IPS-15b (cell line): ENCODE measurements around the gene PRDM16.

Experiments used
- H3K27me3 ChIP-seq: one replicate; pipeline ENCODE4 v1.6.1; 2013; ENCODE audit warnings: low read length; ENCODE audit not compliant: control insufficient read depth, insufficient read depth
- H3K36me3 ChIP-seq: one replicate; pipeline ENCODE4 v1.6.1; 2013; ENCODE audit warnings: low read length; ENCODE audit not compliant: control insufficient read depth, insufficient read depth
- H3K4me1 ChIP-seq: one replicate; pipeline ENCODE4 v1.6.1; 2013; ENCODE audit warnings: mild to moderate bottlenecking, low read length; ENCODE audit not compliant: control insufficient read depth, insufficient read depth
- H3K4me3 ChIP-seq: one replicate; pipeline ENCODE4 v1.5.1; 2013; ENCODE audit warnings: low read depth, low read length
- H3K9ac ChIP-seq: one replicate; pipeline ENCODE4 v1.6.1; 2013; ENCODE audit warnings: low read depth, mild to moderate bottlenecking, low read length
- H3K9me3 ChIP-seq: one replicate; pipeline ENCODE4 v1.6.1; 2013; ENCODE audit warnings: mild to moderate bottlenecking, low read length; ENCODE audit not compliant: control insufficient read depth, insufficient read depth

PRDM16 gene

DNA sequence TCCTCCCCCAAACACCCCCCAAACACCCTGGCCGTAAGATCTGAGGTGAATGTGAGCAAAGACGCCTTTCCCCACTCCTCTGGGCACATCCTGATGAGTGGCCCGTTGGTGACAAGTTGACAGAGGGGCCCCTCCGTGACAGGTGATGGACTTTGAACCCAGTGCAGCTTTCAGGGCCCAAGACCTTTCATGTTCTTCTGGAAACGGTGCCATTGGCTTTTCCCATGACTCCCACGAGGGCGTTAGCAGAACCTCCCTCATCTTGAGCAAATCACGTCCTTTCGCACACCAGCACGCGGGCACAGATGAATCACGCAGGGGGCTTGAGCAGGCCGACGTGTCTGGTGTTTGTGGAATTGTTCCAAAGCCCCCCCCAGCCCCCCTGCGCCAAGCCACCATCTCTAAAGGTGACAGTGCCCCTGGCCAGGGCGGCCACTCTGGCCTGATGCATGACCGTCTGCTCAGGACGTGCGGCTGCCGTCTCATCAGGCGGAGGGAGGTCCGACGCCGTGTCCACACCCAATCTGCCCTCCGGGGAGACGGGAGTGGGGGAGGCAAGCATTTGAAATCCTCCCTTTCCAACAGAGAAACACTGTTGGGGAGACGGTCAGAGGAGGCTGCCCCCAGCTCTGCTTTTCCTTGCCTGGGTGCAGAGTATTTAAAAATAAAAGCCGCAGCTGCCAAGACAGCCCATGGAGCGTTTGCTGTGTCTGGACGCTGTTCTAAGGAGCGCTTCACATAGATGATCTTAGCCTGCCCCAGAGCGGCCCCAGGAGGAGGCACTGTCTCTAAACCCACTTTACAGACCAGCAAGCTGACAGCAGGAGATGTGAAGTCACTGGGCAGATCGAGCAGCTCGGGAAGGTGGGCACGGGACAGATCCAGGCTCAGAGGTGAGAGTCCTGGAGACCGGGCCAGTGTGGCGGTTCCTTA is 287.2 kb downstream of the PRDM16 start:
- H3K36me3 ChIP-seq: no peaks in the 10 kb centered on the region
- no peaks in the 10 kb centered on the region for H3K9me3 ChIP-seq
- no peak overlapping the region for H3K4me3 ChIP-seq
- H3K4me1 ChIP-seq: peaks cover 3% of the 10 kb centered on the region
- H3K9ac ChIP-seq: no peak overlapping the region
- H3K27me3 ChIP-seq: no peaks in the 10 kb centered on the region

DNA sequence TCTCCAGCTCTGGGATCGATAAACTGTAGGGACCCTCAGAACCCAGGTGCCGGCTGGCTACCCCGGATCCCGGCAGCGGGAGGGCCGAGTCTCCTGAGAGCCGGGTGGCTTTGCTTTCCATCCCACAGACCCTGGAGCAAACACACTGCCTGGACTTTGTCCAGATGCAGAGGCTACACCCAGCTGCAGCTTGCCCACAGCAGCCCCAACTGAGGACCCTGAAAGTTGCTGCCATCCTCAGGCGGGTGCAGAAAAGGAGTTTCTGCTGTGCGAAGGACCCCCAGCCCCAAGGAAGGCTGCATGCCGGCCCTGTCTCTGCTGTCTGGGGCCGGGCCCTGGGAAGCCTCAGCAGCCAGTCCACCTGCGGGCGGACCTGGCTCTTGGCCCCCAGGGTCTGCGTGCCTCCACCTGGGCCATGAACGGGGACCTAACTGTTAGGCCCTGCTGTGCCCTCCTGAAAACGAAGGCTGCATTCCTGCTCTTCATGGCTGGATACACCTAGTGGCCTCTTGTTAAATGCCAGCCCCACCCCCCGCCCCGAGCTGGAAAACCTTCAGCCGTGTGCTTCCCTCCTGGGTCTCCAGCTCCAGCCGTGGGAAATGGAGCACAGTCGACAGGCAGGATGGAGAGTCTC is 287.9 kb downstream of the PRDM16 start:
- Histone ChIP-seq H3K4me1 (peaks cover 3% of the 10 kb centered on the region), H3K27me3 (no peaks in the 10 kb centered on the region), H3K9me3 (no peaks in the 10 kb centered on the region), H3K36me3 (no peaks in the 10 kb centered on the region), H3K4me3 (no peak overlapping the region), H3K9ac (no peak overlapping the region)

DNA sequence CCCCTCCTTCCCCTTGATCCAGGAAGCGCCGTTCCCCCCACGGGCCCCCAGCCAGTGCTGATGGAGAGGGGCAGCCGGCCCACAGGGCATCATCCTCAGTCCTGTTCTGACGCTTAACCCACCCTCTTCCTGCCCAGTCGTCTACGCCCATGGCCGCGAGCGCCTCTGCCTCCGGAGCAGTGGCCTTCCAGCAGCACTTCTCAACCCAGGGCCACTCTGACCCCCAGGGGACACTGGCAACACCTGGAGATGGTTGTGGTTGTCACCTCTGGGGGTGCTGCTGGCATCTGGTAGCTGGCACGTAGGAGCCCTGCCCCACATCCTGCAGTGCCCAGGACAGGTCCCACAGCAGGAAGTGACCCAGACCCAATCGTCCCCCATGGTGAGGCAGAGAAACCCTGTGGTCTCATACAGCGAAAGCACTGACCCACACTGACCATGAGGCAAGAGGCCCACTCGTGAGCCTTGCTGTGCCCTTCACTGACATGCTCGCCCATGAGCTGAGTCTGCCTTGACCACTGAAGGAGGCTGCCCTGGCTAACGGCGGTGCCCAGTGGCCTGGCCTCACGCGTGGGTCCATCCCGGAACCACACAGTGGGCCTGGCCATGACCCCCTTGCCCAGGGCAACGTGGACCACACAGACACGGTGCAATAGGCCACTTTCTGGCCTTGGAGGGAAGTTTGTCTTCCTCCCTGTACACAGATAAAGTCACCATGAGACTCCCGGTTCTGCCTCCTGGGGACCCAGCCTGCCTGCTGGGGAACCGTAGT is 288.7 kb downstream of the PRDM16 start:
- Histone ChIP-seq H3K27me3 (no peaks in the 10 kb centered on the region), H3K4me1 (no peaks in the 10 kb centered on the region), H3K36me3 (no peaks in the 10 kb centered on the region), H3K9me3 (no peaks in the 10 kb centered on the region), H3K4me3 (no peak overlapping the region), H3K9ac (no peak overlapping the region)

DNA sequence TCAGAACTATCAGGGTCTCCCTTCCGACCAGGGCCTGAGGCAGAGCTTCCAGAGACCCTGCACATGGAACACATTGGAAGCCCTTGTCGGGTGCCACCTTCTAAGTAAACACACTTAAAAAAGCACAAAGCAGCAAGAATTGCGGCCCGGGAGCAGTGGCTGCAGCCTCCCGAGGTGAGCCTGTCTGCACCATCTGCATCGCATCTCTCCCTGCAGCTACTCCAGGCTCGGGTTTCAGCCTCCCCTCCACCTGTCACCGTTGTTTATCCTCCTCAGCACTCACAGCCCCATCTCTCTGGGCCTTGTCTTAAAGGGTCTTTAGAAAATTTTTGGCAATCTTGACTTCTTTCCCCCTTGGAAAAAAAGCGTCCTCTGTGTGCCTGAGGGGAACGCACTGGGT is 290.3 kb downstream of the PRDM16 start:
- Histone ChIP-seq H3K9me3 (no peaks in the 10 kb centered on the region), H3K36me3 (no peaks in the 10 kb centered on the region), H3K9ac (no peak overlapping the region), H3K4me1 (no peaks in the 10 kb centered on the region), H3K27me3 (no peaks in the 10 kb centered on the region), H3K4me3 (no peak overlapping the region)

DNA sequence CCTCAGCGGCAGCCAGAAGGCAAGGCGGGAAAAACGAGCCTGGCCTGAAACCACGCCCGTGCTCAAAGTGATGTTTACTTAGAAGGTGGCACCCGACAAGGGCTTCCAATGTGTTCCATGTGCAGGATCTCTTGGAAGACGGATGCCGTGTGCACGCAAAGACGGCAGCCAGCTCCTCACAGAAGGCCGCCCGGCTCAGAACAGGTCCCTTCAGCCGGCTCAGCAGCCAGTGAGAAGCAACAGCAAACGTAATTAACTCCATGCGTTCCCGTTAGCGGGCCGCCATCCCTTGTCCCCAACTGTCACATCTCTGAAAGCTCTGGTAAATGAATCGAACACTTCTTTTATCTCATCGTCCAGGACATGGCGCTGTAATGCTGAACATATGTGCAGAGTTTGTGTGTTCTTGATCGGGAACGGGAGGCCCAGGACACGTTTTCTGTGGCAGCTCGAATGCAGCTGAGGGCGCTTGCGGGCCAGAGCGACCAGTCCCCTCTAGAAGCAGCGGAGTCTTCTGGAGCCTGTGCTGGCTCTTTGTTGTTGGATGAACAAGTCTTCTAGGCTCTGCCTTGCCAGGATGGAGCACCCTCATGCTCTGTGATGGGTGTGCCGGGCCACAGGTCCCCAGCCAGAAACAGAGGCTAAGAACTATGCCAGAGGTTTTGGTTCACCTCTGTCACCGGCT is 290.9 kb downstream of the PRDM16 start:
- H3K9me3 ChIP-seq: no peaks in the 10 kb centered on the region
- no peaks in the 10 kb centered on the region for H3K4me1 ChIP-seq
- no peak overlapping the region for H3K4me3 ChIP-seq
- no peaks in the 10 kb centered on the region for H3K27me3 ChIP-seq
- H3K36me3 ChIP-seq: no peaks in the 10 kb centered on the region
- no peak overlapping the region for H3K9ac ChIP-seq

DNA sequence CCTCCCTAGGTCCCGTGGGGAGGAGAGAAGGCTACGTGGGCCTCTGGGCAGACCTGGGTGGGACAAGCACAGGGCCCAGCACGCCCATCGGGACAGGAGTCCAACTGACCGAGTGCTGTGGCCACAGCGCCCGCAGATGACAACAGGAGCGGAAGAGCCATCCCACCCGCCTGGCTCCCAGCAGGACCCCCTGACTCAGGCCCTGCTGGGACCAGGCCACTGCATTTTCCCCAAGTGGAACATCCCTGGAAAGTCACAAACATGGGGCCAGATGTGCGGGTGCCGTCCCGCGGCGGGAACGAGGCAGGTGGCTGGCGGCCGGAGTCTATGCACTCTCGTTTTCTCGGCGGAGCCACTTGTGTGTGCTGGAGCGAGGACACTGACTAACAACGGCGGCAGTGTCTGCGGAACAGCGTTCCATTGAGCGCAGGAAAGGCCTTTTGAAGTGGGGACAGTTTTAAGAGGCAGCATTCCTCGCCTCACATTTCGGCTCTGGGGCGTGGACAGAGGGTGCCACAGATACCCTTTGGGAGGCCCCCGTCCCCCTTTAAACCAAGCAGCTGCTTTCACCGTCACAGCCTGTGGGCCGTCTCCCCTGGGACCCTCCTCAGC is 291.7 kb downstream of the PRDM16 start:
- H3K9ac ChIP-seq: no peak overlapping the region
- no peaks in the 10 kb centered on the region for H3K36me3 ChIP-seq
- H3K9me3 ChIP-seq: no peaks in the 10 kb centered on the region
- H3K4me3 ChIP-seq: no peak overlapping the region
- no peaks in the 10 kb centered on the region for H3K4me1 ChIP-seq
- no peaks in the 10 kb centered on the region for H3K27me3 ChIP-seq

DNA sequence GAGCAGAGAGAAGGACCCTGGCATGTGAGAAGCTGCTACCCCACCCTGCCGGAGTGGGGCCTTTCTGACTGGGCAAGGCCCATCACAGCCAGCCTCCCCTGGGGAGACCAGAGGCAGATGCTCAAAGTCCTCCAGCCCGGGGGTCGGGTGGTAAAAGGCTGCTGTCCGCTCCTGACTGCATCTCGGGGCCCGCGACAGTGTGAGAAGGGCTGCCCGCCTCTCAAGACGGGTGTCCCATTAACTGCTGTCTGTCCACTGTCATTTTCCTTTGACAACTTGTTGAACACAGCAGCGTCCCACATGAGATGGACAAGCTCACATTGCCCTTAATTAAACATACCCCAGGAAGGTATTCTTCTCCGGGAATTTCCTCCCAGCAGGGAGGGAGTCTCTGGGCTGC is 294.0 kb downstream of the PRDM16 start:
- Histone ChIP-seq H3K36me3 (no peaks in the 10 kb centered on the region), H3K9me3 (no peaks in the 10 kb centered on the region), H3K27me3 (no peaks in the 10 kb centered on the region), H3K9ac (no peak overlapping the region), H3K4me3 (no peak overlapping the region), H3K4me1 (no peaks in the 10 kb centered on the region)

DNA sequence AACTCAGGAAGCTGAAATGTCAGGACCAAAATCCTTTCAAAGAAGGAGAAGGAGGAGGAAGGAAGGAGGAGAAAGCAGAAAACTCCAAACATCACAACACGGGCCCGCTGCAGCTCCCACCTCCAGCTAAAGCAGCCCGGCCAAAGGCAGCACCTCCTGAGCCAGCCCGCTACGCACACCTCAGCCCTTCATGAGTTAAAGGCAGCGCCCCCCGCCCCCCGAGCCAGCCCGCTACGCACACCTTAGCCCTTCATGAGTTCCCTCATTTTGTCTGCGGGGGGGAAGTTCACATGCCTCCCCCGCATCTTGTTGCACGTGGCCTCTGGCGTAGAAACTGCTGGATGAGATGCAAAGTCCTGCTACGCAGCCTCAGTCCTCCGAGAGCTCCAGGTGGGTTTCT is 294.8 kb downstream of the PRDM16 start:
- Histone ChIP-seq H3K4me1 (peaks cover under 1% of the 10 kb centered on the region), H3K4me3 (no peak overlapping the region), H3K9me3 (no peaks in the 10 kb centered on the region), H3K27me3 (no peaks in the 10 kb centered on the region), H3K9ac (no peak overlapping the region), H3K36me3 (no peaks in the 10 kb centered on the region)

DNA sequence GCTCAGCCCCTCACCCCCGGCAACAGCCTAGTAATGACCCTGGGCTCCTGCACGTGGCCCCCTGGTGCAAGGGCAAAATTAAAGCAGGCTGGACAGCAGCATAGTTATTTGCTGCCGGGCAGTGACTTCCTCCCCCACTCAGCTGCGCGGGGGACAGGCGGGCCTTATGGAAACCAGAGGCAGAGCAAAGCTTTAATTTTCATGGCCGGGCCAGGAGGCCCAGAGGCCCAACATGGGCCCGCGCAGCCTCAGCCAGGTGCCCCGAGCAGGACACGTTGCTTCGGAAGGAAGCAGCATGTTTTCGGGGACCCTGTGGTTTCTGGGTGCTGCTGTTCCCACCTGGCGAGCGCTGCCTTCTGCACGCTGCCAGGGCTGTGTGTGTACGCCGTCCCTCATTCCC is 295.5 kb downstream of the PRDM16 start:
- H3K9ac ChIP-seq: no peak overlapping the region
- H3K9me3 ChIP-seq: no peaks in the 10 kb centered on the region
- no peaks in the 10 kb centered on the region for H3K27me3 ChIP-seq
- peaks cover 4% of the 10 kb centered on the region for H3K4me1 ChIP-seq
- no peak overlapping the region for H3K4me3 ChIP-seq
- H3K36me3 ChIP-seq: no peaks in the 10 kb centered on the region

DNA sequence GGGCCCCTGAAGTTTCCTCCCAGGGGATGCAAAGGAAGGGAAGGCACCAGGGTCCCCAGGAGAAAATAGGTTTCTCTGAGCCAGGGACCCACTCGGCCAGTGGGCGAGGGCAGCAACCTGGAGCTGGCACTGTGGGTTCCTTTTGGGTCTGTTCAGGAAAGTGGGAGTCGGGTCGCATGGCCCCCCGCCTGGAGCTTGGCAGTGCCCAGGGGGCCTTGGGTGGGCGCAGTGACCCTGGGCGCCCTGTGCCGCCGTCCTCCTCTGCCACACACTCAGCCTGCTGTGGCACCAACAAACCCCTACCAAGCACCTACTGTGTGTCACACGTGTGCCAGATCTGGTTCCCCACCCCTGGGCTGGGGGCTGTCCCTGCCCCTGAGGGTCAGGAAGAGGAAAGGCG is 296.0 kb downstream of the PRDM16 start:
- peaks cover 4% of the 10 kb centered on the region for H3K4me1 ChIP-seq
- no peak overlapping the region for H3K4me3 ChIP-seq
- no peaks in the 10 kb centered on the region for H3K27me3 ChIP-seq
- H3K36me3 ChIP-seq: no peaks in the 10 kb centered on the region
- no peaks in the 10 kb centered on the region for H3K9me3 ChIP-seq
- no peak overlapping the region for H3K9ac ChIP-seq

DNA sequence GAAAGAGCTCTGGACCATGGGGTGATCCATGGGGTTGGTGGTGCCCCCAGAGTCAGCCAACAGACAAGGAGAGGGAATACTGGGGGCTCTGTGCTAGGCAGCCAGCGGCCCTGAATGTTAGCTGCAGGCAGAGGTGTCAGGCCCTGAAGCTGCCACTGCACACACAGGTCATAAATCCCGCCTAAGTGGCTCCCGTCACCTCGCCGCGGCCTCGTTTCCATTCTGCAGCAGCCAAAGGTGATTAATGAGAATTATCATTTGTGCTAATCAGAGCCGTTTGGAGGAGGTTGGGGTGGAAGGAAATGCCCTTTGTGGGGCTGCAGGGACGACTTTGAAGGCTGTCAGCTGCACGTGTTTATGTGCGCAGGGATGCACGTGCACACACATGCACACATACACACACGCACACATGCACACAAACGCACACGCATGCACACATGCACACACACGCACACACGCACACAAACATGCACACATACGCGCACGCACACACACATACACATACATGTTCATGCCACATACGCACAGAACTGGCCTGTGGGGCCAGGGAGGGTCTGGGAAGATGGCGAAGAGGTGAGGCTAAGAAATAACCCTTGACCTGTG is 296.6 kb downstream of the PRDM16 start:
- Histone ChIP-seq H3K9ac (no peak overlapping the region), H3K4me1 (peaks cover 4% of the 10 kb centered on the region), H3K9me3 (no peaks in the 10 kb centered on the region), H3K27me3 (no peaks in the 10 kb centered on the region), H3K4me3 (no peak overlapping the region), H3K36me3 (no peaks in the 10 kb centered on the region)
